Measurements from ENCODE around the gene CLASP1.

The CLASP1 gene

DNA sequence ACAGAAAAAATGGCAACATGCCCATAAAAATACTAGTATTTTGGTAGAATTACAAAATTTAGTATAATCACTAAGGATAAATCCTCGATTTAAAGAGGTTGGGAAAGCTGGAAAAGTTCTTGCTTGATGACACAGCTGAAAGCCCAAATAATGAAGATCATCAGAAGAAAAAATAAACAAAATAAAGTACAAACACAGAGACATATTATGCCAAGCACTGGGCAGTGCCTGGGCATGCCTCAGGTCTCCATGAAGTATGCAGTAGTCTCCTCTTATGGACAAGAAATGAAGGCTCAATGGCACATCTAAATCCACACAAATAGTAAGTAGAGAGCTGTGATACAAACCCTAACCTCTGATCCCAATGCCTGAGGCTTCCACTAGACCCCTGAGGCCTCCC, 60.9 kb downstream of the CLASP1 start:
- H3K9ac ChIP-seq = no peak overlapping the region
- TF ChIP-seq Cebpa-rat (IDR thresholded peaks at IDR 0.05) = no peak
- H4K20me1 ChIP-seq = peaks cover 7 to 92% (median 54%) of the 10 kb centered on the region in 11 experiments; a peak in 18 of 22 replicates
- peaks cover 34 to 76% (median 50%) of the 10 kb centered on the region in 11 experiments for H3K36me3 ChIP-seq
- H3K4me2 ChIP-seq = no peak overlapping the region
- H3K4me3 ChIP-seq = no peak overlapping the region
- no peaks in the 10 kb centered on the region for H3K27me3 ChIP-seq
- H3K27ac ChIP-seq = no peak overlapping the region
- H3K9me3 ChIP-seq (replicated peaks in 1 of 11) = no peaks in the 10 kb centered on the region
- H3K4me1 ChIP-seq = peaks cover 0 to 14% (median 0%) of the 10 kb centered on the region in 10 experiments; a peak in 6 of 20 replicates

DNA sequence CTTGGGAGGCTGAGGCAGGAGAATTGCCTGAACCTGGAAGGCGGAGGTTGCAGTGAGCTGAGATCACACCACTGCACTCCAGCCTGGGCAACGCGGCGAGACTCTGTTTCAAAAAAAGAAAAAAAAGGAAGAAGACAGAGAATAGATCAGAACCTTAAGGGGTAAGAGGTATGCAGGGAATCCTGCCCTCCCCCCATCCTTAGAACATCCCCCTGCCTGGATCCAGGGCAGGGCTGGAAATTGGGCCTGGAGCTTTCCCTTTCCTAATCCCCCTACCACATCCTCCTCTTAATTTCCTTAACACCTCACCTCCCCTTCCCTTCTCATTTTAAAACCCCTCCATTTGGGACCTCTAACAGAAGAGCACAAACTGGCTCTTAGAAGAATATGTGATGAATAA, 62.1 kb downstream of the CLASP1 start:
- no peak for TF ChIP-seq Cebpa-rat (IDR thresholded peaks at IDR 0.05)
- peaks cover 0 to 19% (median 0%) of the 10 kb centered on the region in 10 experiments; a peak in 7 of 20 replicates for H3K4me1 ChIP-seq
- no peaks in the 10 kb centered on the region for H3K27me3 ChIP-seq
- peaks cover 10 to 92% (median 62%) of the 10 kb centered on the region in 11 experiments; a peak in 19 of 22 replicates for H4K20me1 ChIP-seq
- H3K27ac ChIP-seq = no peak overlapping the region
- peaks cover 34 to 74% (median 50%) of the 10 kb centered on the region in 11 experiments for H3K36me3 ChIP-seq
- H3K9me3 ChIP-seq (replicated peaks in 1 of 11) = no peaks in the 10 kb centered on the region
- no peak overlapping the region for H3K4me3 ChIP-seq
- no peak overlapping the region for H3K4me2 ChIP-seq
- no peak overlapping the region for H3K9ac ChIP-seq

DNA sequence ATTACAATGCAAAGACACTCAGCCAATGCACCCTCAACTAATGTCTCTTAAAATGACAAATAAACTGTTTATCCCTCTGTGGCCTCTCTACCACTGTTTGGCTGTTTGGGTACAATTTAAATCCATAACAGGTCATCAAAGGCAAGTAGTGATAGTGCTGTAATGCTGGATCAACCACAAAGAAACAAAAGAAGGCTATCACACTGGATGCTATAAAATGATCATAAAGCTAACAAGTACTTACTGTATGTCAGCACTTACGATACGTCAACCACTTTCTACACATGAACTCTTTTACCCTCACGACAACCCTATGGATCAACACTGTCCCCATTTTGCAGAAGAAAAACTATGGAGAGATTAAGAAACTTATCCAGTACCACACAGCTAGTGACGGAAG, 64.5 kb downstream of the CLASP1 start:
- Histone ChIP-seq H3K9me3 (replicated peaks in 1 of 11) (no peaks in the 10 kb centered on the region), H4K20me1 (peaks cover 15 to 92% (median 52%) of the 10 kb centered on the region in 11 experiments; a peak in 19 of 22 replicates), H3K4me3 (no peak overlapping the region), H3K9ac (no peak overlapping the region), H3K27me3 (no peaks in the 10 kb centered on the region), H3K36me3 (peaks cover 28 to 65% (median 43%) of the 10 kb centered on the region in 11 experiments), H3K4me2 (no peak overlapping the region), H3K27ac (no peak overlapping the region), H3K4me1 (peaks cover 0 to 5% (median 0%) of the 10 kb centered on the region in 10 experiments; a peak in 2 of 20 replicates)
- no peak for TF ChIP-seq Cebpa-rat (IDR thresholded peaks at IDR 0.05)

DNA sequence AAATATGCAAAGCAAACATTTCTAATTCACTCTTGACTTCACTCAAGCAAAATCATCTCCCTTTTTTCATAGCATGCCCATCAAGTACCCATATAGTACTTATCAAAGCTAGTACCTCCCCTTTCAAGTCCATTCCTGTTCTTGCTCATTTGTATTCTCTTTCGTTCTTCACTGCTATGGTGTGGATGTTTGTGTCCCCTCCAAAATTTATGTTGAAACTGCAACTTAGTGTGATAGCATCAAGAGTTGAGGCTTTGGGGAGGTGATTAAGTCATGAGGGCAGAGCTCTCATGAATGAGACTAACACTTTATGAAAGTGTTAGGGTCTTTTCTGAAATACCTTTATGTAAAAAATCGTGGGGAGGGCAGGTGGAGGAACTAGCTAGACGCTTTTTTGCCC, 65.7 kb downstream of the CLASP1 start:
- H4K20me1 ChIP-seq = peaks cover 15 to 92% (median 54%) of the 10 kb centered on the region in 11 experiments; a peak in 19 of 22 replicates
- no peak overlapping the region for H3K4me3 ChIP-seq
- H3K27me3 ChIP-seq = no peaks in the 10 kb centered on the region
- H3K4me2 ChIP-seq = no peak overlapping the region
- peaks cover 0 to 5% (median 0%) of the 10 kb centered on the region in 10 experiments; a peak in 2 of 20 replicates for H3K4me1 ChIP-seq
- no peak overlapping the region for H3K27ac ChIP-seq
- peaks cover 19 to 53% (median 32%) of the 10 kb centered on the region in 11 experiments; a peak in 20 of 22 replicates for H3K36me3 ChIP-seq
- TF ChIP-seq Cebpa-rat (IDR thresholded peaks at IDR 0.05) = no peak
- H3K9me3 ChIP-seq (replicated peaks in 1 of 11) = no peaks in the 10 kb centered on the region
- no peak overlapping the region for H3K9ac ChIP-seq

- H3K27ac ChIP-seq = no peak overlapping the region
- H3K36me3 ChIP-seq = peaks cover 10 to 44% (median 27%) of the 10 kb centered on the region in 11 experiments; a peak in 18 of 22 replicates
- H3K4me2 ChIP-seq = no peak overlapping the region
Observed at GRCh38 chr2:121582272-121582671, 67.0 kb downstream of the CLASP1 start.

GRCh38 chr2:121579309-121579708, 70.0 kb downstream of the CLASP1 start:
- Histone ChIP-seq H3K4me3 (no peak overlapping the region), H3K27ac (no peak overlapping the region), H3K4me1 (peaks cover 0 to 5% (median 0%) of the 10 kb centered on the region in 10 experiments; a peak in 3 of 20 replicates), H3K9ac (no peak overlapping the region), H3K27me3 (no peaks in the 10 kb centered on the region), H3K4me2 (no peak overlapping the region), H4K20me1 (peaks cover 9 to 95% (median 63%) of the 10 kb centered on the region in 11 experiments; a peak in 20 of 22 replicates), H3K36me3 (peaks cover 0 to 18% (median 12%) of the 10 kb centered on the region in 11 experiments; a peak in 12 of 22 replicates), H3K9me3 (replicated peaks in 1 of 11) (no peaks in the 10 kb centered on the region)
- TF ChIP-seq Cebpa-rat (IDR thresholded peaks at IDR 0.05) = no peak

More at GRCh38 chr2:121582272-121582671, 67.0 kb downstream of the CLASP1 start:
- TF ChIP-seq Cebpa-rat (IDR thresholded peaks at IDR 0.05) = no peak
- no peak overlapping the region for H3K4me3 ChIP-seq
- peaks cover 0 to 5% (median 0%) of the 10 kb centered on the region in 10 experiments; a peak in 3 of 20 replicates for H3K4me1 ChIP-seq
- H3K9ac ChIP-seq = no peak overlapping the region
- peaks cover 15 to 93% (median 54%) of the 10 kb centered on the region in 11 experiments; a peak in 20 of 22 replicates for H4K20me1 ChIP-seq
- H3K27me3 ChIP-seq = no peaks in the 10 kb centered on the region
- no peaks in the 10 kb centered on the region for H3K9me3 ChIP-seq (replicated peaks in 1 of 11)

DNA sequence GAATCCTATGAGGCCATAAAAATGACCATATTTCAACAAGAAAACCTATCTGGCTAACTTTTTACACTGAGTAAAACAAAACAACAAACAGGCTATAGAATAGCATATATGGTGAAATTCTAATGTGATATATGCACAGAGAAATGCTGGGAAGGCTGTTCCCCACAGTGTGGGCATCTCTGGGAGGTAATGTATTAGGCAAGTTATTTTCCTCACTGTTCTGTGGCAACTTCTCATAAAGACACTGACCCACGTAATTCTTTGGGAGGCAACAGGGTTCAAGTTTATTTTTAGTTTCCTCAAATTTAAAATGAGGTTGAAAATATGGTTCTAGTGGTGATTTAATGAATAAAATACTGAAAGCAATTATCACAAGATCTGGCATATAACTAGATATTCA, 71.9 kb downstream of the CLASP1 start:
- no peak overlapping the region for H3K4me3 ChIP-seq
- H4K20me1 ChIP-seq = peaks cover 0 to 90% (median 49%) of the 10 kb centered on the region in 11 experiments; a peak in 19 of 22 replicates
- no peak overlapping the region for H3K27ac ChIP-seq
- peaks cover 0 to 5% (median 0%) of the 10 kb centered on the region in 10 experiments; a peak in 2 of 20 replicates for H3K4me1 ChIP-seq
- H3K9me3 ChIP-seq (replicated peaks in 1 of 11) = no peaks in the 10 kb centered on the region
- no peak overlapping the region for H3K9ac ChIP-seq
- no peak for TF ChIP-seq Cebpa-rat (IDR thresholded peaks at IDR 0.05)
- peaks cover 4 to 22% (median 14%) of the 10 kb centered on the region in 11 experiments; a peak in 16 of 22 replicates for H3K36me3 ChIP-seq
- H3K27me3 ChIP-seq = no peaks in the 10 kb centered on the region
- no peak overlapping the region for H3K4me2 ChIP-seq

GRCh38 chr2:121576263-121576662, 73.0 kb downstream of the CLASP1 start:
- H4K20me1 ChIP-seq = peaks cover 0 to 90% (median 49%) of the 10 kb centered on the region in 11 experiments; a peak in 18 of 22 replicates
- H3K4me2 ChIP-seq = no peak overlapping the region
- no peaks in the 10 kb centered on the region for H3K9me3 ChIP-seq (replicated peaks in 1 of 11)
- no peak overlapping the region for H3K27ac ChIP-seq
- no peak overlapping the region for H3K4me3 ChIP-seq
- peaks cover 13 to 33% (median 23%) of the 10 kb centered on the region in 11 experiments; a peak in 18 of 22 replicates for H3K36me3 ChIP-seq
- H3K9ac ChIP-seq = no peak overlapping the region
- peaks cover 0 to 5% (median 0%) of the 10 kb centered on the region in 10 experiments; a peak in 2 of 20 replicates for H3K4me1 ChIP-seq
- no peaks in the 10 kb centered on the region for H3K27me3 ChIP-seq
- no peak for TF ChIP-seq Cebpa-rat (IDR thresholded peaks at IDR 0.05)

- Histone ChIP-seq H3K9me3 (replicated peaks in 1 of 11) (no peaks in the 10 kb centered on the region), H3K27me3 (no peaks in the 10 kb centered on the region), H3K4me1 (peaks cover 0 to 5% (median 0%) of the 10 kb centered on the region in 10 experiments; a peak in 3 of 20 replicates), H3K36me3 (peaks cover 14 to 36% (median 26%) of the 10 kb centered on the region in 11 experiments; a peak in 18 of 22 replicates), H3K4me2 (no peak overlapping the region), H3K4me3 (no peak overlapping the region), H3K27ac (no peak overlapping the region), H4K20me1 (peaks cover 0 to 90% (median 47%) of the 10 kb centered on the region in 11 experiments; a peak in 18 of 22 replicates), H3K9ac (no peak overlapping the region)
- no peak for TF ChIP-seq Cebpa-rat (IDR thresholded peaks at IDR 0.05)
Observed at GRCh38 chr2:121575800-121576199, 73.5 kb downstream of the CLASP1 start.

Data from BLaER1 treated with 17β-estradiol and CSF1 and Interleukin-3, amounts not matched to agents 10 nM and 100 nM (cell line).